GM19238 (cell line): ENCODE results near the gene NUDCD3.
"Not testable (repeated sequence)": the region's sequence is repeated elsewhere in the genome, so short reads cannot be mapped to it uniquely, and the experiment has no call there.

Experiments used
- DNase-seq: peaks from one replicate; pipeline ENCODE4 v3.0.0; 2011; ENCODE audit warnings: low spot score; ENCODE audit not compliant: insufficient read length

NUDCD3 gene

DNA sequence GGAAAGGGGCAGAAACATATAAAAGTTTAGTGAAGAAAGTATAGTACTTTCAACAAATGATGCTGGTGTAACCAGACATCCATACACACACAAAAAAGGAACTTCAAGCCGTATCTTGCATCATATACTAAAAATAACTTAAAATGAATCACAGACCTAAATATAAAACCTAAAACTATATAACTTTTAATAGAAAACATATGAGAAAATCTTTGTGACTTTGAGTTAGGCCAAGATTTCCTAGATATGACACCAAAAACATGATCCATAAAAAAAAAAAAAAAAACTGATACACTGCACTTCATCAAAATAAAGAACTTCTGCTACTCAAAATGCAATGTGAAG, 40.9 kb downstream of the NUDCD3 start:
- no peak for DNase-seq

DNA sequence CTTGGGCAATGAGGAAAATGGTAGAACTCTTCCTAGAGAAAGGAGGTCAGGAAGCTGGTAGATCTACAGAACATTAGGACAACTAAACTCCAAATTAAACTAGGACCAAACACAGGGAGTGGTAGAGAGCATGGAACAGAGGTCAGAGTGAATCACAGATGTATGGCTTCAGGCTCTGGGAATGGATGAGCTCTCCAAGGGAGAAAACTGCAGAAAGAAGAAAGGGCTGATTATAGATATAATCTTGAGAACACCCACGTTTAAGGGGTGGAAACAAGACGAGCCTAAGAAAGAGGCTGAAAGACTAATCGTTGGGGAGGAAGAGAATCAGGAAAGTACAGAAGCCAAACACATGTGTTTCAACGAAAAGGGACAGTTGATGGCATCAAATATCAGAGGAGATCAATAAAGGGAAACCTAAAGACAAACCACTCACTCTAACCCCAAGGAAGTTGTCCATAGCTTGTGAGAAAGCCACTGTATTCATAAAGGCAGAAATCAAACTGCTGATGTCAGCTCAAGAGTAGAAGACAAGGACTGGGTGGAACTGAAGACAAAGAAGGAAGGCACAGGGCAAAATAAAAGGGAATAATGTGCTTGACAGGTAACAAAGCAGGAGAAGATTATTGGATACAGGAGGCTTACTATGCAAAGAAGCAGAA, 41.4 kb downstream of the NUDCD3 start:
- DNase-seq = no peak

DNA sequence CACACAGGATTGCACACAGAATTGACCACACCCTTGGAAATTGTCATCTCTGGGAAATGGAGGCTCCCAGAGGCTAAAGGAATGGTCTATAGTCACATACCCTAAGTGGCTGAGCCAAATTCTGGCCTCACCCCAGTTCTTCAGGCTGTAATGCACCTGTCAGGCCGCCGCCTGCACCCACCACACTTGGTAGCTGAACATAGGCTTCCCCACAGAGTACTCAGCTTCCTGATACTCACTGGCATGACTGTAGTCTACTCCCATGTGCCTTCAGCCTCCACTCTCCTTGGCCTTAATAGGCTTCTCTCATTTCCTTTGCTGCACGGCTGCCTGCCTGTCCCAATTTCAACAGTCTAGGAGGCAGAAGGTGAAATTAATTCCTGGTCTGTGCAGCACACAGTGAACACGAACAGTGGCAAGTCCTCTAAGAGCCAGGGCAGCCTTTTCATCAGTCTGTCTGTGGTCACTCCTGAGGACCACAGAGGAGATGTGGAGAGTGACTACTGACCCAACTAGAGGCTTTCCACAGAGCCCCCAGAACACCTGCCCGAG, 42.5 kb downstream of the NUDCD3 start:
- DNase-seq = no peak

DNA sequence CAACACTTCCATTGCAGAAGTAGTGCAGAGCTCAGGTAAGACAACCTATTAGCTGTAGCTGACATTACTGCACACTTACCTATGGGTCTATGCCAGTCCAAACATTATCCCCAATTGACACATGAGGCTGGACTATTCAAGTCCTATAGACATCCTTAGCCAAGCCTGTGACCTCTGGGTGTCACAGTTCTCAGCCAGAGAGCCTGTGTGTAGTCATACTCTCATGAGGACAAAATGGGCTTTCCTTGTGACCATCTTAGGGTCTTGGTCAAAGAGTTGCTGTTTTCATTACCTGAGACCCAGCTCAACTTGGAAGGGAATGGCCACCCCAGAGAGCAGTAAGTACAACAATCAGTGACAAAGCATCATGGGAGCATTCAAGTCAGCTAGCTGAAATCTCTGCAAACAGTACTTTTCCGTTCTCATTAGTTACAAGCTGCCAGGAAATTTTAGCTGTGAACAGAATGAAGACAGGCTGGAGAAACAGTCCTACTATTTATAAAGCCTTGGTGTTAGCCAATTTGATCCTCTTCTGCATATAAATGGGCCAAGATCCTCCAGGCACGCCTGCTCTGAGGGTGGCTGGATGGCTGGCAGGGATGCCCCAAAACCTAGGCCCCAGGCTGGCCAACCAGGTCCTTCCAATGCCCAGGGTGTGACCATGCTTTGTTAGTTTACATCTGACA, 44.3 kb downstream of the NUDCD3 start:
- no peak for DNase-seq

DNA sequence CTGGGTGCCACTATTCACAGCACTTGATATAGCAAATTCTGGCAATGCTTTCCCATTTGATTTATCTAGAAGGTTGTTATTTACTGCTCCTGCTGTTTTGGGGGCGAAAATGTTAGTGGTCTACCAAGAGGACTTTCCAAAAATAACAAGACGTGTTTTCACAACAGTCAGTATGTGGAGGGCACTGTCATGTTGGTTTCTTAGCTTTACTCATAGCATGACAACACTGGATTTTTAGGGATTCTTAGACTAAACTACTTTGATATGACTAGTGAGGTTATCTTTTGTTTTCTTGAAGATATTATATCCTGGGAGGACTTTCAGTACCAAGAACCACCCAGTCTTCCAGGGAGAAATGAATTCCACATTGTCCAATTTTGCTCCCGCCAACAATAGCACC, 49.4 kb downstream of the NUDCD3 start:
- DNase-seq = no peak

- DNase-seq = no peak
These were observed 49.8 kb downstream of the NUDCD3 start for GRCh38 chr7:44440577-44441078.

DNA sequence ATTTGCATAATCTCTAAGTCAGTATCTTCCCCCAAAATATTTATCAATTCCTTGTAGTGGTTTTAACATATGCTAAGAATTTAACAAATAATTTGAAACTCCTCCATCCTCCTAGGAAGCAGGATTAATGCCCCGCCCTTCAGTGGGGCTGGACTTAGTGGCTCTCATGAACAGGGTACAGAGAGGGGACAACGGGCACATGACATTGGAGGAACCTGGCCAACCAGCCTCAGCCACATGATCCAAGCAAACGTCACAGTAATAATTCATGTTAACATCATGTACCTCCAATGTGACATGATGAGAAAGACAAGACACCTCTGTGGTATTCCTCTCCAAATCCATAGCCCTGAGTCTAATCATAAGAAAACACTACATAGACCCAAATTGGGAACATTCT, 50.5 kb downstream of the NUDCD3 start:
- DNase-seq = no peak

DNA sequence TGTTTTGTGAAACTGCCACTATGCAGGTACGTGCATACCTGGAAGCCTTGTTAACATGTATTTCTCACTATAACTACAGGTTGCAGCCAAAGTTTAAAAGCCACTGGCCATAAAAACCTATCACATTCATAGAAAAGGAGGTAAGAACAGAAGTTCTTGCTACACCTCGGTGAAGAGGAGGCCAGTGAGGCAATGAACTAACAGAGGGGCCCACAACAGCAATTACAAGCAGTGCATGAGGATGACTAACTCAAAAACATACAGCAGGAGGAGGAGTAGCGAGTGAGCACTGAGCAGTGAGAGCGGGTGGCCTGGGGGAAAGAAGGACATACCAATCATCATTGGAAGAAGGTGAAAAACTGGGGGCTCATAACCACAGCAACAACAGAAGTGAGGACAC, 51.6 kb downstream of the NUDCD3 start:
- no peak for DNase-seq

- no peak for DNase-seq
These were observed 56.3 kb downstream of the NUDCD3 start for GRCh38 chr7:44434201-44434600.

GRCh38 chr7:44433255-44434022, 57.0 kb downstream of the NUDCD3 start:
- no peak for DNase-seq

GRCh38 chr7:44432381-44432977, 58.0 kb downstream of the NUDCD3 start:
- no peak for DNase-seq

DNA sequence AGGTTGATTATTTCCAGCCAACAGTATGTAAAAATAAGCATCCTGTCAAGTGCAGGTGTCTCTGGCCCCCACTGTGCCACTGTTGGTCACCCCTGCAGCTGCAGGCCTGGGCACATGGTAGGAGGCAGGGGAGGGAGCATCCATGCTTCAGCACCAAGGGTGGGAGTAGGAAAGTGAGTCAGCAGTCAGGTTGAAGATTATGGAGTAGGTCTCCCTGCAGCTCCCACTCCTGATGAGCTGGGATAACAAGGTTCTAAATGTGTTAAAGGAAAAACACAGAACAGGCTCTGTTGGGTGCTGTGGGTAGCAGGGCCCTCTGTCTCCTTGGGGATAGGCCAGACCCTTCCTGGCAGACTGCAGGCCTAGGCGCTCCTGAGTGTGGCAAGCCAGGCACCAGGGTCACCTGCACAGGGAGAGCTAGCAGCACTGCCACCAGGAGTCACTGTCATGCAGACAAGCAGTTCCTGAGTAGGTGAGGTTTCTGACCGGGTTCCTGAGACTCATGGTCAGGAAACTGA, 59.3 kb downstream of the NUDCD3 start:
- peak; percentile 39 for DNase-seq

- DNase-seq = no peak
These were observed 60.4 kb downstream of the NUDCD3 start for GRCh38 chr7:44430054-44430453.

DNA sequence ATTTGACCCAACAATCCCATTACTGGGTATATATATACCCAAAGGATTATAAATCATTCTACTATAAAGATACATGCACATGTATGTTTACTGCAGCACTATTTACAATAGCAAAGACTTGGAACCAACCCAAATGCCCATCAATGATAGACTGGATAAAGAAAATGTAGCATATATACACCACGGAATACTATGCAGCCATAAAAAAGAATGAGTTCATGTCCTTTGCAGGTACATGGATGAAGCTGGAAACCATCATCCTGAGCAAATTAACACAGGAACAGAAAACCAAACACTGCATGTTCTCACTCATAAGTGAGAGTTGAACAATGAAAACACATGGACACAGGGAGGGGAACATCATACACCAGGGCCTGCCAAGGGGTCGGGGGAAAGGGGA, 65.7 kb downstream of the NUDCD3 start:
- not testable (repeated sequence) for DNase-seq

GRCh38 chr7:44416941-44417340, 73.5 kb downstream of the NUDCD3 start:
- no peak for DNase-seq

GRCh38 chr7:44415510-44415909, 74.9 kb downstream of the NUDCD3 start:
- DNase-seq = no peak

DNA sequence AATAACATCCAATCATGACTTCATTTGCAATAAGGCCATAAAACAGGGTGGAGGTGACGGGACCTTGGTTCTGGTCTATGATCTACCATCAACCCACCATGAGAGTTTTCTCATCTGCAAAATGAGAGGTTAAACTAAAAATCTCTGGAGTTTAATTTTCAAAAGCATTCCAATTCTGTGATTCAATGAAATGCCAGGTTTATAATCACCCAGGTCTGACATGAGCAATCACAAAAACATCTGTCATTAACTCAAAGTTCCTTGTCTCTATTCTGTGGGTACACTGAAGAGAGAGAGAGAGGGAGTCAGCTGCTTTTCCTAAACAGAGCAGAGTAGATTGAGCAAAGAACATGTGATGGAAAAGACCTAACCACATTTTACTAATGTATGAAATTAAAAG, 75.4 kb downstream of the NUDCD3 start:
- DNase-seq = no peak

- DNase-seq = no peak
These were observed 79.2 kb downstream of the NUDCD3 start for GRCh38 chr7:44411306-44411705.

- DNase-seq = no peak
These were observed 81.9 kb downstream of the NUDCD3 start for GRCh38 chr7:44408596-44408995.

DNA sequence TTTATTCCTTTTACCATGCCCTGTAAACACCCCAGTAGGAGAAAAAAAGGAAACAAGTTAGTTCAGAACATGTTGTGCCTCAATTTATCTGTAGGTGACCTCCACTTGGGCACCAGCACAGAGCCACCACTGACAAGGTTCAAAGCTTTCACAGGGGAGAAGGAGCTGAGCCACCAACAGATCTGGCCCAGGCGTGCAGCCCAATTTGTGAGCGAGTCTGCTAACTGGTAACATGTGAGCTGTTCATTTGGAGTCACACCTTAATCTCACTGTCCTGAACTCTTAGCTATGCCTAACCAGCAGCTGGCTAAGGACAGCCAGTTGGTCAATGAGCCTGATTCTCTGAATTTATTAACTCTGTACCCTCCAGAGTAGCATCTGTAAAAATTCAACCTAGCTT, 86.7 kb downstream of the NUDCD3 start:
- no peak for DNase-seq

GRCh38 chr7:44403176-44403759, 87.2 kb downstream of the NUDCD3 start:
- DNase-seq = no peak
